Vagina (tissue), 2 donors: Measurements from ENCODE around the gene CLPTM1.

Experiments
- CTCF ChIP-seq, 3 experiments: fragments of 450-650 bp in 2 of 3; fragments of 200-600 bp in 1 of 3; sonication (generic) in 1 of 3; IDR thresholded peaks; one replicate each; pipeline ENCODE4 v1.5.1; 2017 to 2019; ENCODE audit warnings: antibody characterized with exemption in 3 of 3, mild to moderate bottlenecking in 2 of 3, moderate library complexity in 2 of 3
- POLR2A ChIP-seq, 2 donors: fragments of 450-650 bp; IDR thresholded peaks; one replicate each; pipeline ENCODE4 v1.6.1; 2017; ENCODE audit warnings: antibody characterized with exemption in 2 of 2, mild to moderate bottlenecking in 2 of 2, moderate library complexity in 2 of 2
- POLR2AphosphoS5 ChIP-seq, 2 donors: sonication (generic); formaldehyde crosslinking; IDR thresholded peaks; one replicate each; pipeline ENCODE4 v1.9.0; 2017; ENCODE audit warnings: antibody characterized with exemption in 2 of 2, mild to moderate bottlenecking in 2 of 2, low read depth in 1 of 2; ENCODE audit not compliant: insufficient read depth in 1 of 2

GRCh38 chr19:44905437-44906160, 49.6 kb upstream of the CLPTM1 start, which contains the start of gene APOE:
- no peak for TF ChIP-seq CTCF (IDR thresholded peaks at IDR 0.05)
- no peak for TF ChIP-seq POLR2A (IDR thresholded peaks at IDR 0.05)
- peak in 1 of 2 donors; percentile 65 for TF ChIP-seq POLR2AphosphoS5 (IDR thresholded peaks at IDR 0.05; ENCODE audit: insufficient read depth in 1 of 2, low read depth in 1 of 2)
